H1 (cell line): ENCODE data around the gene NR4A3. TPM values are rescaled to one million over a fixed set of nuclear protein-coding genes. Genes with fewer than 3 reads are reported as not detected.

Experiments
- GTF2F1 ChIP-seq: IDR thresholded peaks from 2 replicates; pipeline ENCODE4 v1.6.1; 2012; ENCODE audit warnings: low read depth, low read length, improper control_type of control experiment, borderline replicate concordance
- polyA plus RNA-seq, 7 experiments: library from polyadenylated mRNA; depleted of rRNA in 3 of 7; stranded (reverse) in 5 of 7; unstranded in 2 of 7; fragments of >200 nt in 5 of 7; fragments of 200-250 nt in 2 of 7; gene quantifications; 1 replicate in 5 of 7; 2 replicates in 1 of 7; 4 replicates in 1 of 7; pipeline versions ENCODE4 v1.2.1 to v1.2.3, GENCODE V29; 2011 to 2013; ENCODE audit warnings: missing spikeins in 2 of 7, mixed read lengths in 2 of 7
- total RNA-seq: library from RNA; stranded (reverse); fragmentation: NEBNext Ultra II Directional; extraction: Animal tissue kit (Norgen Biotek cat#: 25700); gene quantifications from 2 replicates; pipeline ENCODE4 v1.2.1, GENCODE V29; 2021

The NR4A3 gene
- total and polyA plus RNA-seq, 2 of the 8 experiments (the other 6 are each of a cell fraction or from before 2014, with no cell fraction given): 0.05 to 0.30 TPM

- no peak for TF ChIP-seq GTF2F1
- TF ChIP-seq, all 59 proteins: peak for 0
Observed at GRCh38 chr9:99832558-99832864, 10.8 kb downstream of the NR4A3 start (continued).
